NCI-H460 (cell line): ENCODE data around the gene PSMD6. TPM values are rescaled to one million over a fixed set of nuclear protein-coding genes. Genes with fewer than 3 reads are reported as not detected.

Experiments
- DNase-seq: peaks from one replicate; pipeline ENCODE4 v3.0.0-alpha.2; 2016; ENCODE audit warnings: low read depth; ENCODE audit errors: extremely low read depth
- total RNA-seq: library from RNA; depleted of rRNA; stranded (reverse); fragments of >200 nt; shearing (Covaris generic); gene quantifications from 2 replicates; pipeline ENCODE4 v1.2.3, GENCODE V29; 2014

Gene PSMD6
- total RNA-seq, 1 experiment from 2014 or later = 79.8 TPM

- no peak for DNase-seq
Measured at GRCh38 chr3:64046996-64047594, 23.8 kb upstream of the PSMD6 start.

- DNase-seq = no peak
Measured at GRCh38 chr3:64046592-64046991, 23.3 kb upstream of the PSMD6 start.

- no peak for DNase-seq
Measured at GRCh38 chr3:64042952-64043351, 19.7 kb upstream of the PSMD6 start.

DNA sequence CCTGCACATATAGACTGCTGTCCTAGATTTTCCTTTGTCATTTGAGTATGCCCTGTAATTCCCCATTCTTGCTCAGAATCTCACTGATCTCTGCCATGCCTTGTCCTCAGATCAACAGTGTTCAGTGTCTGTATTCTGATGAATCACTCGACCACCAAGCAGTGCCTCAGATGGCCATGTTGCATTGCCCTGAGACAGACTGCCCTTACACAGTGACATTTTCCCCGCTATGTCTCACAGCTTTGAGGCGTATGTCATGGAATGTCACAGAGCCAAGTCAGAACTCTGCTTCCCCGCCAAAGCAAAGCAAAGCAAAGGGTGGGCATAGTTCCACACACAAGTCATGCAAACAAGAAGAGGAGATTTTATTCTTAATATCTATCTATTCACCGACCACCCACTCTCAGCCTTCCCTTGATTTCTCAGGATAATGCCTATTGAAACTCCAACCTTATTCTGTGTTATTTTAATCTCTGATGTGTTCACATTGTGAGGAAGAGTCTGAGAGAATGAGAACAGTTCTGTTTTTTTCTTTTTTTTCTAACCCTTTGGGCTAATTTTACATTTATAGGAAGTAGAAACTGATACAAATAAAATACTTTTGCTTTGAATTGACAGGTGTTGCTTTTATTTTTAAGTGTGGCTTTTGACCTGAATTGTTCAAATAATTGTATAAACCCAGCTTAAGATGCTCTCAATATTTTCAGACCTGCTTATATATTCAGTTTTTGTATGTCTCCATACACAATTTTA lies 16.9 kb upstream of the PSMD6 start:
- DNase-seq = no peak

GRCh38 chr3:64039332-64039731 lies 16.0 kb upstream of the PSMD6 start:
- no peak for DNase-seq

DNA sequence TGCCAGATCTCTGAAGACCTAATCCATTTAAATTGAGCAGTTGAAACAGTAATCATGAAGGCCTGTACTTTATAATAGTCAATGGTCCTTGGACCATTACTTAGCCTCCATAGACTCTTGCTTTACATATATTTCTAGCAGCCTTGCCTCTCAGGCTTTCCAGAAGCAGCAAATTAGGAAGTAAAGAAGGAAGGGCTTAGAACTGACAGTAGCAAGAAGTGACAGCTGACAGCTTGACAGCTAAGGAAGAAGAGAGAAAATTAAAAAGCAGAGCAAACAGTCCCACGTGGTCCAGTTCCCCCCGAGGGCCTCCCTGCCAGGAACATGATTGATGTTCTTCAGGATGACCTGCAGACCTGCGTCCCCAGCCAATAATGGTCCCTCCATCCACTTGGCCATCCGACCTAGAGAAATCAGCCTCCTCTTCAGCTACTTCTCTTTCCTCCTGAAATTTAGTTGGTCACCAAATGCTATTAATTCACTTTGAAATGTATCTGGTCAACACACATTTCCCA lies 15.0 kb upstream of the PSMD6 start:
- no peak for DNase-seq

GRCh38 chr3:64037084-64037483 lies 13.8 kb upstream of the PSMD6 start:
- DNase-seq = no peak

DNA sequence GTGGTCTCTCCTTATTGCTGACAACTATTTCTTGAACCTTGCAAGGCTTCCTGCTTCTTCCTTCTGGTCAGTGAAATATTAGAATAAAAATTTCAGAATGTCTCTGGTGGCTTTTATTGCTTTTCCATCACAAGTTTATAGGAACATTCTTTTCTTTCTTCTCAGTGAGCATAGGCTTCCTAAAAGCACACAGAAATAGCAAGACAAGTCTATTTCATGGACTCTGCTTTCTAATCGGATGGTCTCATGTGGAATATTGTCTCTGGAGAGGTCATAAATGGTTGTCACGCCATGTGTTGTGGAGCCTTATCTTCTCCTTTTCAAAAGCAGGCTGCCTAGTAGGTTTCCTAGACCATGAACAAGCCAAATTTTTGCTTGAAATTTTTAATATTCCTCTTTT lies 9.8 kb upstream of the PSMD6 start:
- no peak for DNase-seq

DNA sequence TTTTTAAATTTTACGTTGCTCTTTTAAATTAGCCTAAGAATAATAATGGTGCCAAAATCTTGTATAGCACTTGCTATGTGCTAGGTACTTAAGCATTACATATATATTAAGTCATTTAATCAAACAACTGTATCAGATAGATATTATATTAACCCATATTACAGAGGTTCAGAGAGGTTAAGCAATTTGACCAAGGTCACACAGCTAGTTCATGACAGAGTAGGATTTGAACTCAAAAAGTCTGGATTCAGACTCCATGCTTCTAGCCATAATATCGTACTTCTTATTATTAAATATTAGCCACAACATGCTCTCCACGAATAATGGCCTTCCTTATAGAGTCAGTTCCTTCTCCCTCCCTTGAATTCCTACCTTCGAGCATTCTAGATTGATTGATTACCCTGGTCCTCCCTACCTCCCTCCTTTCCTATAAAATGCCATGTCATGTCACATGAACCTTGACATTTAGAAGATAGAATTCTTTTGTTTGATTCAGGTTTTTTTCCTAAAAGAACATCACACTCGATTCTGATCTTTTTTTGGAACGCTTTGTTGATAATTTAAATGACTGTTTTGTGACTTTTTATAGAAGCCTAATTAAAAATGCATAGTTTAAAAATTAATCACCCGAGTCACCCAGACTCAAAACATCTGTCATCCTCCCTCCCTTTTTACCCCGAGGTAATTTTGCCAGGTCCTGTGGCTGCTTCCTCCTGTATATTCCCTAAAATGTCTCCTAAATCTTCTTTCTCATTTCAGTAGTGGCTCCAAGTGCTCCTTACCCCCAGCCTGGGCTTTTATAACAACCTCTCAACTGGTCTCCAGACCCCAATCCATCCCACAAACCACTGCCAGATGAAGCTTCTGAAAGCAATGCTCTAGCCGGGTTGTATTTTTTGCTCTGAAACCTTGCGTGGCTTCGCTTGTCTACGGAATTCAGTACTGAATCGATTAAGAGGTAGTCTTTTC lies 8.5 kb upstream of the PSMD6 start:
- no peak for DNase-seq

DNA sequence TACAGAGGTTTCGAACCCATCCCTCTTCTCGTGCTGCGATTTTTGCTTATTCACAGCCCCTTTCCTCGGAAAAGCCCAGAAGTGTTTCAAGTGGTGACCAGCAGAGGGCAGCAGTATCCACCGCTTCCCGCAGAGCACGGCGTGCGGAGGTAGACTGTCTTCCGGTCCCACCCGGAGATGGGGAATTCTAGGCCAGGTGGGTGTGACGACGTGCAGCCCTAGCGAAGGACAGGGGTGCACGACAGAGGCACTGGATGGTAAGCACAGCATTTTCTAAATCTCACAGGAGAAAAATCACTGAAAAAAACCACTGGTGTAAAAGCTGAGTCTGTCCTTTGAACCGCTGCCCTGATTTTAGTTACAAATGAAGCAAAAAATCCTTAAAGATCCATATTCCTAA lies 7.4 kb upstream of the PSMD6 start:
- peak; percentile 62 for DNase-seq

DNA sequence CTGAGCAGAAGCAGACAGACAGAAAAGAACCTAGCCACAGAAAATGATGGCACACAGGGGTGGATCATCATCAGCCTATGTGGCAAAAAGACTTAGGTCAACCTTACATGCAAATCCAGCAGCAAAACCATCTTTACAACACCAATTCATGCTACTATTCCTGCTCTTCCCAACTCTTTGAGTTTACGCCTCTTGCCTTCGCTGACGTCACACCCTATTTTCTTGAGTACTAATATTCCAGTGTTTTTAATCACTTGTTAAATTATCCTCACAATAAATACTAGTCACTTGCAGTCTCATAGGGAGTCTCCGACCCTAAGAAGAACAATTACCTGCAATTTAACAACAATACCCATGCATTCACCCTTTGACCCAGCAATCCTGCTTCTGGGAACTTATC lies 6.0 kb upstream of the PSMD6 start:
- DNase-seq = no peak

DNA sequence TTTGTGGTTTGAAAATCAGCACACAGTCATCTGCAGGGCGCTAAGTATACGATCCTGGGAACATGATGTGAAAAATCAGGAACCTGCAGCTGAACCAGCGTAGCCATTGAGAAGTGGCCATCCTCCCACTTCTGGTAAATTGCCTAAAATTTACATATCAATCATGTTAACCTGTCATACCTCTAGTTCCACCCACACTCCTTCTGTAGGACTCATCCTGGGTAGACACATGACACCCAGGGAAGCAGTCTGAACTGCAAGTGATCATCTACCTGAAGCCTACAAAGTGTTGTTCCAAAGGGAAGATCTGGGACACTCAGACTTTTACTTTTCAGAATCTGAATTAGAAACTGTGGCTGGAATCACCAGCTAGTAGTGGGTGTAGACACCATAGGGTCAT lies 5.5 kb upstream of the PSMD6 start:
- no peak for DNase-seq

GRCh38 chr3:64027658-64028057 lies 4.4 kb upstream of the PSMD6 start:
- DNase-seq = no peak

GRCh38 chr3:64026346-64026745 lies 3.1 kb upstream of the PSMD6 start:
- DNase-seq = no peak

DNA sequence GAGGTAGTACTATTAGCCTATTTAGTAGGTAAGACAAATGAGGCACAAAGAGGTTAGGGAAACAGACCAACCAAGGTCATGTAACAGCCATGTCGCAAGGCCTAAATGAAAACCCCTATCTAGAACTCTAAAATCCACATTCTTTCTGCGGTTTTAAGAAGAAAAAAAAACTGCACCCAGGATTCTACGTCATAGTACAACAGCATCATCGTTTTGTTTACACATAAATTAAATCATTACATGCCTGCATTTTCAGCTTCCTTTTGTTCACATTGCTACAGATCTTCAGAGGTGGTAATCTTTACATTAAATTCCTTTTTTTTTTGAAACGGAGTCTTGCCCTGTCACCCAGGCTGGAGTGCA lies 548 bp upstream of the PSMD6 start:
- DNase-seq = no peak

GRCh38 chr3:64022451-64023186 lies 675 bp downstream of the PSMD6 start:
- no peak for DNase-seq

DNA sequence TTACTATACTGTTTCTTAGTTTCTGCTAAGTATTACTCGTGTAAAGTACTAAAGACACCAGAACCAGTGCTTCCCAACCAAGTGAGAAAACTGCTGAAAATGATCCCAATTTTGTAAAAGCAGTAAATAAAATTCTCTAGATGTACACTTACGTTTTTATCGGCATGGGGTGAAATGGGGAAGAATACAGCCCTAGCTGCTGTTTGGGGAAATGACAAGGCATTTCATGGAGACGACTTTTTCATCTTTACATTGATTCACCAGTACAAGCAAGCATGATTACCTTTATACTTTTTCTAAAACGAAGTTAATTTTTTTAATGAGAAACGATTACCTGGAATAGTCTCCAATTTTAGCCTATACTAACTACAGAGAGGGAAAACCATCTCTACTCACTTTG lies 1.4 kb downstream of the PSMD6 start:
- DNase-seq = no peak

GRCh38 chr3:64019879-64020278 lies 3.4 kb downstream of the PSMD6 start:
- no peak for DNase-seq

DNA sequence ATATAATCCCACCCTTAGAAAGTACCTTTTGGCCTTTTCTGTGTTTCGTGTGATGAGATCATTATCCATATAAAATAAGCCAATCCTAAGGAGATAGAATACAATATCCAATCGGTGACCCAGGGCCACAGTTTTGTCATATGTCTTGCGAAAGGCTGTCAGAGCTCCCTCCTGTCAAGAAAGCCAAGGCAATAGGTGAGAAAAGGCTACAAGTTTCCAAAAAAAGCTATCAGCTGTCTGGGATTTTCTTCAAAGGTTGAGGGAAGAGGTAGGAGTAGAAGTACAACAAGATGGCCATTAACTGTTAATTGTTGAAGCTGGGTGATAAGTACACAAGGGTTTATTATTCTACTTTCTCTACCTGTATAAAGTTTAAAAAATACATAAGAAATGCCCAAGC lies 4.0 kb downstream of the PSMD6 start:
- no peak for DNase-seq

DNA sequence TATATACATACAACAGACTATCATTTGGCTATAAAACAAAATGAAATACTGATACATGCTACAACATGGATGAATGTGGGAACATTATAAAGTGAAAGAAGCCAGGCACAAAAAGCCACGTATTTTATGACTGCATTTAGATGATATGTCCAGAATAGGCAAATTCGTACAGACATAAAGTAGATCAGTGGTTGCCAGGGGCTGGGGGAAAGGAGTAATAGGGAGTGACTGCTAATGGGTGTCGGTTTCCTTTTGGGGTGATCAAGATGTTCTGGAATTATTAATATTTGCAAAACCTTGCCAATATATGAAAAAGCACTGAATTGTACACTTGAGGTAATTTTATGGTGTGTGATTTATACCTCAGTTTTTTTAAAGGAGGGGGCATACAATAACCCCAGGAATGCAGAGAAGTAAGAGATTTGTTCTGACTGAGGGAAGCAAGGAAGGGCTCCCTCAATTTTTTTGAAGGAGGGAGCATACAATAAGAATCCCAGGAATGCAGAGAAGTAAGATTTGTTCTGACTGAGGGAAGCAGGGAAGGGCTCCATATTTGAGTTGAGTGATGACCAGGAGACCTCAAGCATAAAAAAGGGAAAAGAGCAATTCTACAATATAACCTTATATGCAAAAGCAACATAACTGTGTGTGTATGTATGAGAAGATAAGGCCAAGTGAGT lies 6.2 kb downstream of the PSMD6 start:
- no peak for DNase-seq
